ENCODE results near the gene LHB.
A peak's percentile ranks its signal among the peaks of the same experiment; 100 is the strongest.
"Not testable (repeated sequence)": the region's sequence is repeated elsewhere in the genome, so short reads cannot be mapped to it uniquely, and the experiment has no call there.

Gene LHB

DNA sequence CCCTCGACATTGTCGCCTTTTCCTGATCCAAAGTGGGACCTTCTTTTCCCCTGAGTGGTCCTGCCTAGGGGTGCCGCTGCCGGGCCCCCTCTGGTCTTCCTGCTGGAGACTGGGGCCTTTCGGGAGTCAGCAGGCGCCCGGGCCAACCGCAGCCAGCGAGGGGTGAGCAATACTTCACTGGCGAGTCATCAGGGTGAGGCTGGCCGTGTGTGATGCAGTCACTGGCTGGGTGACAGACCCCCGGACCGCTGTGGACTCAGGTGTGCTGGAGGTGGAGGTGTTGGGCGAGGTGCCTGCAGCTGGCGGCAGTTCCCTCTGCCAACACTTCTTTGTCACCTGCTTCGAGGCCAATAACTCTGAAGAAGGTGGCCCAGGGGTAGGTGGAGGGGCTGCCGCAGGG, 25.3 kb upstream of the LHB start:
- TF ChIP-seq, protein P1, sequence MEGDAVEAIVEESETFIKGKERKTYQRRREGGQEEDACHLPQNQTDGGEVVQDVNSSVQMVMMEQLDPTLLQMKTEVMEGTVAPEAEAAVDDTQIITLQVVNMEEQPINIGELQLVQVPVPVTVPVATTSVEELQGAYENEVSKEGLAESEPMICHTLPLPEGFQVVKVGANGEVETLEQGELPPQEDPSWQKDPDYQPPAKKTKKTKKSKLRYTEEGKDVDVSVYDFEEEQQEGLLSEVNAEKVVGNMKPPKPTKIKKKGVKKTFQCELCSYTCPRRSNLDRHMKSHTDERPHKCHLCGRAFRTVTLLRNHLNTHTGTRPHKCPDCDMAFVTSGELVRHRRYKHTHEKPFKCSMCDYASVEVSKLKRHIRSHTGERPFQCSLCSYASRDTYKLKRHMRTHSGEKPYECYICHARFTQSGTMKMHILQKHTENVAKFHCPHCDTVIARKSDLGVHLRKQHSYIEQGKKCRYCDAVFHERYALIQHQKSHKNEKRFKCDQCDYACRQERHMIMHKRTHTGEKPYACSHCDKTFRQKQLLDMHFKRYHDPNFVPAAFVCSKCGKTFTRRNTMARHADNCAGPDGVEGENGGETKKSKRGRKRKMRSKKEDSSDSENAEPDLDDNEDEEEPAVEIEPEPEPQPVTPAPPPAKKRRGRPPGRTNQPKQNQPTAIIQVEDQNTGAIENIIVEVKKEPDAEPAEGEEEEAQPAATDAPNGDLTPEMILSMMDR (IDR thresholded peaks at IDR 0.05; ENCODE audit: control insufficient read depth, insufficient read depth, low read depth, low read length, missing control alignments) = no peak
- no peak for DNase-seq (ENCODE audit: low read depth)
- no peak overlapping the region for H3K4me3 ChIP-seq (ENCODE audit: control insufficient read depth, low read depth, low read length)

DNA sequence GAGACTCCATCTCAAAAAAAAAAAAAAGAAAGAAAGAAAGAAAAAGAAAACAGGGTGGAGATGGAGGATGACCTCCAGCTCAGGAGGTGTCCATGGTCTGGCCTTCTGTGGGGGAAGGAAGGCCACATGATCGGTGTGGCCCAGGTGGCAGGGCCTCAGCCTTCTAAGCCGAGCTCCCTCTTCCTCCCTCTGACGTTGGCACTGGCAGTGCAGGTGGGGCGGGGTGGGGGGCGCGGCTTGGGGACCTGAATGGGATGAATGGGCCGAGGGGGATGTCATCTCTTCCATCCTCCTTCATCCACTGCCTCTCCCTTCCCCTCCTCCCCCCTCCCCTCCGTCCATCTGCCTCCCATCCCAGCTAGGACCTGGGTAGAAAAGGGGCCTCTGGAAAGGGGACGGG, 22.8 kb upstream of the LHB start:
- H3K4me3 ChIP-seq (ENCODE audit: control insufficient read depth, low read depth, low read length); DNase-seq (ENCODE audit: low read depth): not testable (repeated sequence)

DNA sequence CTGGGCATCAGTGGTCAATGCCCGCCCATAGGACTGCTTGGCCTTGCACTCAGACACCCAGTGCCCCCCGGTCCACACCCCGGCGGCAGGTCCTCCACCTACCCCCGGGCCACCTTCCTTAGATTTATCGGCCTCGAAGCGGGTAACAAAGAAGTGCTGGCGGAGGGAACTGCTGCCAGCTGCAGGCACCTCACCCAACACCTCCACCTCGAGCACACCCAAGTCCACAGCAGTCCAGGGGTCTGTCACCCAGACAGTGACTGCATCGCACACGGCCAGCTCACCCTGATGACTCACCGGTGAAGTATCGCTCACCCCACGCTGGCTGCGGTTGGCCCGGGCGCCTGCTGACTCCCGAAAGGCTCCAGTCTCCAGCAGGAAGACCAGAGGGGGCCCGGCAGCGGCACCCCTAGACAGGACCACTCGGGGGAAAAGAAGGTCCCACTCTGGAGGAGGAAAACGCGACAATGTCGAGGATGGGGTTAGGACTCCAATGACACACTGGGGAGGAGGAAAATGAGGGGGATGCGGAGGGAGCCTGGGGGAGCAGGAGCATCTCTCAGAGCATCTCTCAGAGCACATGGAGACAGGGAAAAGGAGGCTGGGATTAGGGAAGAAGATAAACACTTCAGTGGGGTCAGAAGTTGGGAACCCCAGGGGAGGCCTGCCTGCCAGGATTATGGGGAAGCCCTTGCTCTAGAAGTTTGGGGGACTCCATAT, 21.8 kb upstream of the LHB start:
- DNase-seq (ENCODE audit: low read depth); H3K4me3 ChIP-seq (ENCODE audit: control insufficient read depth, low read depth, low read length): not testable (repeated sequence)

DNA sequence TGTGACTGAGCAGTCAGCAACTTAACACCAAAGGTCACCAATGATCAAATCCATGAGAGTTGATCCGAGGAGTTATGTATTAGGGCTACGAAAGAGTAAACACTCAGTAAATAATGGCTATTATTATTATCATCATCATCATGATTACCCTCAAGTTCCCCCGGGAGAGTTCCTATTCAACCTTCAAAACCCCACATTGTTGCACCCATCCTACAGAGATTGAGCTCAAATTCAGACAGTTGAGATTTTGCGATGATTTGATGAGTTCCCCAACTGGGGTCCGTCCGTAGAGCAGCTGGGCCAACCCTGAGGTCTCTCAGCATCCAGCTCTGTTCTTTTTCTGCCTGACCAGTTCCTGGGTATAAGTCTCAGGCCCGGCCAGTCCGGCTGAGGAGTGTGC, 21.2 kb upstream of the LHB start:
- H3K4me3 ChIP-seq (ENCODE audit: control insufficient read depth, low read depth, low read length); DNase-seq (ENCODE audit: low read depth): not testable (repeated sequence)

DNA sequence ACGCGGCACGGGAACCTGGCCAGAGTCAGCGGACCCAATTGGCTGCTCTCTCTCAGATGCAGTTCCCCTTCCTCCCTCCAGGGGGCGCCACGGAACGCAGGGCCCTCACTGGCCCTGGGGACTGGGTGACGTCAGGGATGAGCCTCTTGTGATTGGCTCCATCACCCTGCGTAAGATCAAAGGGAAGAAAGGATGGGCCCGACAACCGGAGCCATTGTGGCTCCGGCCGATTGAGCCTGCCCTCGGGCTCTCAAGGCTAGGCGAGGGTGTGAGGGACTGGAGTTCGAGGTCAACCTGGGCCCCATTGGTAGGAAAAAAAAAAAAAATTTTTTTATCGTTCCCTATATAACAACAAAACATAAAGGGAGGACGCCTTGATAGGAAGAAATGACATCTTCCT, 19.9 kb upstream of the LHB start, which contains the start of gene CGB1:
TSS of gene CGB1 (minus strand) at position 81 of the 400 bp plus-strand sequence. CDS start 184 bp downstream, outside the sequence.
- TF ChIP-seq, protein P1 (IDR thresholded peaks at IDR 0.05; ENCODE audit: control insufficient read depth, insufficient read depth, low read depth, low read length, missing control alignments) = peak; percentile 33
- DNase-seq (ENCODE audit: low read depth); H3K4me3 ChIP-seq (ENCODE audit: control insufficient read depth, low read depth, low read length): not testable (repeated sequence)

DNA sequence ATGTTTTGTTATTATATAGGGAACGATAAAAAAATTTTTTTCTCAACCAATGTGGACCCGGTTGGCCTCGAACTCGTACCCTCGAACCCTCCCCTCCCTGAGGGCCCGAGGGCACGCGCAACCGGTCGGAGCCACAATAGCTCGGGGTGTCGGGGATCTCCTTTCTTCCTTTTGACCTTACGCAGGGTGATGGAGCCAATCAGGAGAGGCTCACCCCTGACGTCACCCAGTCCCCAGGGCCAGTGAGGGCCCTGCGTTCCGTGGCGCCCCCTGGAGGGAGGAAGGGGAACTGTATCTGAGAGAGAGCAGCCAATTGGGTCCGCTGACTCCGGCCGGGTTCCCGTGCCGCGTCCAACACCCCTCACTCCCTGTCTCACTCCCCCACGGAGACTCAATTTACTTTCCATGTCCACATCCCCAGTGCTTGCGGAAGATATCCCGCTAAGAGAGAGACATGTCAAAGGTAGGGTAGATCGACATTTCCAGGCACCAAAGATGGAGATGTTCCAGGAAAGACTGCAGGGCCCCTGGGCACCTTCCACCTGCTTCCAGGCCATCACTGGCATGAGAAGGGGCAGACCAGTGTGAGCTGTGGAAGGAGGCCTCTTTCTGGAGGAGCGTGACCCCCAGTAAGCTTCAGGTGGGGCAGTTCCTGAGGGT, 14.9 kb upstream of the LHB start, which contains the start of gene CGB2:
TSS of gene CGB2 (plus strand) at position 249 of the 660 bp plus-strand sequence. CDS start at position 455, 206 bp downstream.
- not testable (repeated sequence) for H3K4me3 ChIP-seq (ENCODE audit: control insufficient read depth, low read depth, low read length); DNase-seq (ENCODE audit: low read depth)
- TF ChIP-seq, protein P1 (IDR thresholded peaks at IDR 0.05; ENCODE audit: control insufficient read depth, insufficient read depth, low read depth, low read length, missing control alignments) = peak; percentile 21

DNA sequence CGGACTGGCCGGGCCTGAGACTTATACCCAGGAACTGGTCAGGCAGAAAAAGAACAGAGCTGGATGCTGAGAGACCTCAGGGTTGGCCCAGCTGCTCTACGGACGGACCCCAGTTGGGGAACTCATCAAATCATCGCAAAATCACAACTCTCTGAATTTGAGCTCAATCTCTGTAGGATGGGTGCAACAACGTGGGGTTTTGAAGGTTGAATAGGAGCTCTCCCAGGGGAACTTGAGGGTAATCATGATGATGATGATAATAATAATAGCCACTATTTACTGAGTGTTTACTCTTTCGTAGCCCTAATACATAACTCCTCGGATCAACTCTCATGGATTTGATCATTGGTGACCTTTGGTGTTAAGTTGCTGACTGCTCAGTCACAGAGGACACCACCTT, 13.4 kb upstream of the LHB start:
- H3K4me3 ChIP-seq (ENCODE audit: control insufficient read depth, low read depth, low read length); DNase-seq (ENCODE audit: low read depth): not testable (repeated sequence)

DNA sequence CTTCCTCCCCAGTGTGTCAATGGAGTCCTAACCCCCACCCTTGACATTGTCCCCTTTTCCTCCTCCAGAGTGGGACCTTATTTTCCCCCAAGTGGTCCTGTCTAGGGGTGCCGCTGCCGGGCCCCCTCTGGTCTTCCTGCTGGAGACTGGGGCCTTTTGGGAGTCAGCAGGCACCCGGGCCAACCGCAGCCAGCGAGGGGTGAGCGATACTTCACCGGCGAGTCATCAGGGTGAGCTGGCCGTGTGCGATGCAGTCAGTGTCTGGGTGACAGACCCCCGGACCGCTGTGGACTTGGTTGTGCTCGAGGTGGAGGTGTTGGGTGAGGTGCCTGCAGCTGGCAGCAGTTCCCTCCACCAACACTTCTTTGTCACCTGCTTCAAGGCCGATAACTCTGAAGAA, 12.9 kb upstream of the LHB start:
- H3K4me3 ChIP-seq (ENCODE audit: control insufficient read depth, low read depth, low read length); DNase-seq (ENCODE audit: low read depth): not testable (repeated sequence)

DNA sequence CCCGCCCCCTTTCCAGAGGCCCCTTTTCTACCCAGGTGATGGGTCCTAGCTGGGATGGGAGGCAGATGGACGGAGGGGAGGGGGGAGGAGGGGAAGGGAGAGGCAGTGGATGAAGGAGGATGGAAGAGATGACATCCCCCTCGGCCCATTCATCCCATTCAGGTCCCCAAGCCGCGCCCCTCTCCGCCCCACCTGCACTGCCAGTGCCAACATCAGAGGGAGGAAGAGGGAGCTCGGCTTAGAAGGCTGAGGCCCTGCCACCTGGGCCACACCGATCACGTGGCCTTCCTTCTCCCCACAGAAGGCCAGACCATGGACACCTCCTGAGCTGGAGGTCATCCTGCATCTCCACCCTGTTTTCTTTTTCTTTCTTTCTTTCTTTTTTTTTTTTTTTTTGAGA, 11.8 kb upstream of the LHB start:
- not testable (repeated sequence) for DNase-seq (ENCODE audit: low read depth); H3K4me3 ChIP-seq (ENCODE audit: control insufficient read depth, low read depth, low read length)

DNA sequence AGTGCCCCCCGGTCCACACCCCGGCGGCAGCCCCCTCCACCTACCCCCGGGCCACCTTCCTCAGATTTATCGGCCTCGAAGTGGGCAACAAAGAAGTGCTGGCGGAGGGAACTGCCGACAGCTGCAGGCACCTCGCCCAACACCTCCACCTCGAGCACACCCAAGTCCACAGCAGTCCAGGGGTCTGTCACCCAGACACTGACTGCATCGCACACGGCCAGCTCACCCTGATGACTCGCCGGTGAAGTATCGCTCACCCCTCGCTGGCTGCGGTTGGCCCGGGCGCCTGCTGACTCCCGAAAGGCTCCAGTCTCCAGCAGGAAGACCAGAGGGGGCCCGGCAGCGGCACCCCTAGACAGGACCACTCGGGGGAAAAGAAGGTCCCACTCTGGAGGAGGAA, 8.7 kb upstream of the LHB start:
- H3K4me3 ChIP-seq (ENCODE audit: control insufficient read depth, low read depth, low read length); DNase-seq (ENCODE audit: low read depth): not testable (repeated sequence)

DNA sequence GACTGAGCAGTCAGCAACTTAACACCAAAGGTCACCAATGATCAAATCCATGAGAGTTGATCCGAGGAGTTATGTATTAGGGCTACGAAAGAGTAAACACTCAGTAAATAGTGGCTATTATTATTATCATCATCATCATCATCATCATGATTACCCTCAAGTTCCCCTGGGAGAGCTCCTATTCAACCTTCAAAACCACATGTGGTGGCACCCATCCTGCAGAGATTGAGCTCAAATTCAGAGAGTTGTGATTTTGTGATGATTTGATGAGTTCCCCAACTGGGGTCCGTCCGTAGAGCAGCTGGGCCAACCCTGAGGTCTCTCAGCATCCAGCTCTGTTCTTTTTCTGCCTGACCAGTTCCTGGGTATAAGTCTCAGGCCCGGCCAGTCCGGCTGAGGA, 8.2 kb upstream of the LHB start:
- not testable (repeated sequence) for H3K4me3 ChIP-seq (ENCODE audit: control insufficient read depth, low read depth, low read length); DNase-seq (ENCODE audit: low read depth)

DNA sequence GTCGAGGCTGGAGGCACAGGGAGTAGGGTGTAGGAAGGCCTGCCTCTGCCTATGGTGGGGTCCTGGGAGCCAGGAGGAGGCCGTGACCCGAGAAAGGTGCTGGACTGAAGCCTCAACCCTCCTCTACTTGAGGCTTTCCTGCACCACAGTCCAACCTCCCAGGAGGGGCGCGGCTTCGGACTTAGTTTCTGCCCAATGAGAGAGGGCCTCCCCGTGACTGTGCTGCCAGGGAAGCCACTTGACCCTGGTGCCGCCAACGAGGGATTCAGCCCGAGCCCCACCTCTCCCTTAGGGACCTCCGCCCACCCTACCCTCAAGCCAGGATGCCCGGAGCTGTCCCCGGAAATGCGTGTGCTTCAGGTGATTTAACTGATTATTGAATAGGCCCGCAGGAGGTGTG, 7.3 kb upstream of the LHB start, which contains the start of gene CGB3:
TSS of gene CGB3 (minus strand) at position 101 of the 400 bp plus-strand sequence. CDS start 362 bp downstream, outside the sequence.
- not testable (repeated sequence) for DNase-seq (ENCODE audit: low read depth)

More for the DNA sequence above, 7.3 kb upstream of the LHB start, which contains the start of gene CGB3:
- H3K4me3 ChIP-seq (ENCODE audit: control insufficient read depth, low read depth, low read length) = not testable (repeated sequence)
